ENCODE results near the gene PLXDC1.

Gene PLXDC1

DNA sequence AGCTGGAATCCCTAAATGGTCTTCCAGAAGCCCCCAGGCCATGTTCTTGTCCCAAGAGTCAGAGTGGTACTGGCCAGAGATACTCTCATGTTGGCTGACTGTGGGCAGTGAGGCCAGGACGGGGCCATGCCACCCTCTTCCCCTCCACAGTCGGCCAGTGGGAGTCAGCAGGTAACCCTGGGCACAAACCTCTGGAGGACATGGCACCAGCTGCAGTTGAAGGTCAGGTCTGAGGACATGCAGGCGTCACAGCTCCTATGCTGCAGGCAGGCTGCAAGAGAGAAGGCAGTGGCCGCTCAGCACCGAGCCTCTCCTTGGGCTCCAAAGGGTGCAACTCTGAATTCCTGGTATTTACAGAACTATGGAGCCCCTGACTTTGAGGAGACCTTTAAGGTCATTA is 68.2 kb downstream of the PLXDC1 start:
- Histone ChIP-seq H3K27me3 (ENCODE audit: control insufficient read depth, insufficient read depth, low read length) (no peaks in the 10 kb centered on the region), H3K9me3 (ENCODE audit: control insufficient read depth, low read depth, low read length) (no peaks in the 10 kb centered on the region)

DNA sequence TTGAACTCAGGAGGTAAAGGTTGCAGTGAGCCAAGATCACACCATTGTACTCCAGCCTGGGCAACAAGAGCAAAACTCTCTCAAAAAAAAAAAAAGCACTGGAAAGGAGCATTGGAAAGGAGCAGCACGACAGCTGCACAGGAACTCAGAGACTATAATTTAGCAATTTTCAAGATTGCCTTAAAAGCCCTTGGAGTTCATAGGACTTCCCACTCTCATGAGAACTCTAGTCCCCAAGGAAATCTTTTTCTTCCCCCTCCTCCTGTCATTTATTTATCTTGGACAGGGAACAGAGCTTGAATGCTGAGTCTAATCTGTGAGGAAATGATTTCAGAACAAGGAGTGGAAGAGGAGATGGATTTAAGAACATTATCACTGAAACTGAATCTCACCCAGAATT is 69.0 kb downstream of the PLXDC1 start:
- H3K9ac ChIP-seq (ENCODE audit: low read length): no peak overlapping the region
- H3K36me3 ChIP-seq (ENCODE audit: control insufficient read depth, low read depth, low read length): no peaks in the 10 kb centered on the region
- no peaks in the 10 kb centered on the region for H3K27me3 ChIP-seq (ENCODE audit: control insufficient read depth, insufficient read depth, low read length)
- H3K9me3 ChIP-seq (ENCODE audit: control insufficient read depth, low read depth, low read length): no peaks in the 10 kb centered on the region
- no peak overlapping the region for H3K4me3 ChIP-seq (ENCODE audit: low read length)
- no peak overlapping the region for H3K27ac ChIP-seq (ENCODE audit: low read length)
- peaks cover 6% of the 10 kb centered on the region for H3K4me1 ChIP-seq (ENCODE audit: control insufficient read depth, low read depth, low read length)

More for the DNA sequence above, 68.2 kb downstream of the PLXDC1 start:
- Histone ChIP-seq H3K9ac (ENCODE audit: low read length) (no peak overlapping the region), H3K4me1 (ENCODE audit: control insufficient read depth, low read depth, low read length) (peaks cover 6% of the 10 kb centered on the region), H3K4me3 (ENCODE audit: low read length) (no peak overlapping the region), H3K36me3 (ENCODE audit: control insufficient read depth, low read depth, low read length) (no peaks in the 10 kb centered on the region), H3K27ac (ENCODE audit: low read length) (no peak overlapping the region)

GRCh38 chr17:39081851-39082250 is 69.6 kb downstream of the PLXDC1 start:
- H3K9ac ChIP-seq (ENCODE audit: low read length): no peak overlapping the region
- H3K36me3 ChIP-seq (ENCODE audit: control insufficient read depth, low read depth, low read length): no peaks in the 10 kb centered on the region
- no peak overlapping the region for H3K4me3 ChIP-seq (ENCODE audit: low read length)
- H3K27ac ChIP-seq (ENCODE audit: low read length): no peak overlapping the region
- peaks cover 6% of the 10 kb centered on the region for H3K4me1 ChIP-seq (ENCODE audit: control insufficient read depth, low read depth, low read length)
- no peaks in the 10 kb centered on the region for H3K9me3 ChIP-seq (ENCODE audit: control insufficient read depth, low read depth, low read length)
- no peaks in the 10 kb centered on the region for H3K27me3 ChIP-seq (ENCODE audit: control insufficient read depth, insufficient read depth, low read length)

- Histone ChIP-seq H3K4me3 (ENCODE audit: low read length) (no peak overlapping the region), H3K27me3 (ENCODE audit: control insufficient read depth, insufficient read depth, low read length) (no peaks in the 10 kb centered on the region), H3K9ac (ENCODE audit: low read length) (no peak overlapping the region), H3K4me1 (ENCODE audit: control insufficient read depth, low read depth, low read length) (peaks cover 6% of the 10 kb centered on the region), H3K27ac (ENCODE audit: low read length) (no peak overlapping the region), H3K9me3 (ENCODE audit: control insufficient read depth, low read depth, low read length) (no peaks in the 10 kb centered on the region), H3K36me3 (ENCODE audit: control insufficient read depth, low read depth, low read length) (no peaks in the 10 kb centered on the region)
These were observed 70.9 kb downstream of the PLXDC1 start for GRCh38 chr17:39080421-39081078.

GRCh38 chr17:39079836-39080235 is 71.6 kb downstream of the PLXDC1 start:
- no peaks in the 10 kb centered on the region for H3K36me3 ChIP-seq (ENCODE audit: control insufficient read depth, low read depth, low read length)
- H3K9ac ChIP-seq (ENCODE audit: low read length): no peak overlapping the region
- H3K4me3 ChIP-seq (ENCODE audit: low read length): no peak overlapping the region
- no peaks in the 10 kb centered on the region for H3K9me3 ChIP-seq (ENCODE audit: control insufficient read depth, low read depth, low read length)
- H3K4me1 ChIP-seq (ENCODE audit: control insufficient read depth, low read depth, low read length): peaks cover 6% of the 10 kb centered on the region
- H3K27me3 ChIP-seq (ENCODE audit: control insufficient read depth, insufficient read depth, low read length): no peaks in the 10 kb centered on the region
- H3K27ac ChIP-seq (ENCODE audit: low read length): no peak overlapping the region

DNA sequence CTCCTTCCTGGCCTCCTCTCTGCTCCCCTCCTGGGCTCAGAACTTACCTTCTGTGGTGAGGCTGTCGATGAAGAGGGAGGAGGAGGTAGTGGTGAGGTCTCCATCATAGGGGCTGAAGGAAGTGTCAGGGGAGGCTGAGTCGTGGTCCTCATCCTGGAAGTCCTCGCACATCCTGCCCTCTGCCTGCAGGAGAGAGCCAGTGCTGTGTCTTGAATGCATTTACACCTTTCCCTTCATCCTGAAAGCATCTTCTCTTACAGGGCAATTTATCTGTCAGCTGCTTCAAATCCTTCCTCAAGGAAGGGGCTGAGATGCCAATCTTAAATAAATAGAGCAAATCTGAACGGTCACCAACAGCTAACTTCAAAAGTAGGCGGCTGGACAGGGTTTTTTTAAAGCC is 73.6 kb downstream of the PLXDC1 start:
- no peak overlapping the region for H3K4me3 ChIP-seq (ENCODE audit: low read length)
- no peaks in the 10 kb centered on the region for H3K36me3 ChIP-seq (ENCODE audit: control insufficient read depth, low read depth, low read length)
- no peak overlapping the region for H3K27ac ChIP-seq (ENCODE audit: low read length)
- peaks cover 6% of the 10 kb centered on the region for H3K4me1 ChIP-seq (ENCODE audit: control insufficient read depth, low read depth, low read length)
- no peak overlapping the region for H3K9ac ChIP-seq (ENCODE audit: low read length)
- H3K27me3 ChIP-seq (ENCODE audit: control insufficient read depth, insufficient read depth, low read length): no peaks in the 10 kb centered on the region
- H3K9me3 ChIP-seq (ENCODE audit: control insufficient read depth, low read depth, low read length): no peaks in the 10 kb centered on the region

DNA sequence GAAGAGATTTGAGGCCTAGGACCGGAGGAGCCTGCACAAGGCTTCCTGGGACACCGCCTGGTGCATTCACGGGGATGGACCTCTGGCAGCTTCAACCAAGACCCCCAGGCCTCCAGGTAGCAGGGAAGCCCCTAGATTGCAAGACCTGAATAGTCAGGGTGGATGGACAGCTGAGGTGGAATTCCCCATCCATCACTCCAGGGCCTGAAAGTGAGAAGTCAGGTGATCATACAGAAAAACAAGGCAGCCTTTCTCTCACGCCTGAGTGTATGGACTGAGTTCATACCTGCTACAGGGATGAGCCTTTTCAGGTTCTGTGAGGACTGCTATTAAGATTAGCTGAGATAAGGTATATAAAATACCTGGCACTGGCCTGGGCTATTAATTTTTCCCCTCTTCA is 74.2 kb downstream of the PLXDC1 start:
- H3K4me3 ChIP-seq (ENCODE audit: low read length): no peak overlapping the region
- H3K27me3 ChIP-seq (ENCODE audit: control insufficient read depth, insufficient read depth, low read length): no peaks in the 10 kb centered on the region
- H3K27ac ChIP-seq (ENCODE audit: low read length): no peak overlapping the region
- no peaks in the 10 kb centered on the region for H3K9me3 ChIP-seq (ENCODE audit: control insufficient read depth, low read depth, low read length)
- H3K4me1 ChIP-seq (ENCODE audit: control insufficient read depth, low read depth, low read length): peaks cover 6% of the 10 kb centered on the region
- H3K36me3 ChIP-seq (ENCODE audit: control insufficient read depth, low read depth, low read length): no peaks in the 10 kb centered on the region
- no peak overlapping the region for H3K9ac ChIP-seq (ENCODE audit: low read length)

DNA sequence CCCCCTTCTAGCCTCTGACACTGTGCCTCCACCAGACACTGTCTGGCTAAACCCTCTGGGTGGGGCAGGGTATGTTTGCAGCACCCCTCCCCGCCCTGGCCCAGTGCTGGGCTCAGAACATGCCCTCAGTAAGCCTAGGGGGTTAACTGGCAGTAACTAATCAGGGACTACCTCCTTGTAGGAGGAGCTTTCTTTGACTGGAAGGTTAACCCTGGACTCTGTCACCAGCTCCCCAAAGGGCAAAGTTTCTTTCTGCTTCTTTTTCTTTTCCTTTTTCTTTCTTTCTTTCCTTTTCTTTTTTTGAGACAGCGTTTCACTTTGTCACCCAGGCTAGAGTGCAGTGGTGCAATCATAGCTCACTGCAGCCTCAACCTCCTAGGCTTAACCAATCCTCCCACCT is 76.8 kb downstream of the PLXDC1 start:
- Histone ChIP-seq H3K9me3 (ENCODE audit: control insufficient read depth, low read depth, low read length) (no peaks in the 10 kb centered on the region), H3K4me1 (ENCODE audit: control insufficient read depth, low read depth, low read length) (no peaks in the 10 kb centered on the region), H3K36me3 (ENCODE audit: control insufficient read depth, low read depth, low read length) (no peaks in the 10 kb centered on the region), H3K9ac (ENCODE audit: low read length) (no peak overlapping the region), H3K27me3 (ENCODE audit: control insufficient read depth, insufficient read depth, low read length) (no peaks in the 10 kb centered on the region), H3K4me3 (ENCODE audit: low read length) (no peak overlapping the region), H3K27ac (ENCODE audit: low read length) (no peak overlapping the region)

DNA sequence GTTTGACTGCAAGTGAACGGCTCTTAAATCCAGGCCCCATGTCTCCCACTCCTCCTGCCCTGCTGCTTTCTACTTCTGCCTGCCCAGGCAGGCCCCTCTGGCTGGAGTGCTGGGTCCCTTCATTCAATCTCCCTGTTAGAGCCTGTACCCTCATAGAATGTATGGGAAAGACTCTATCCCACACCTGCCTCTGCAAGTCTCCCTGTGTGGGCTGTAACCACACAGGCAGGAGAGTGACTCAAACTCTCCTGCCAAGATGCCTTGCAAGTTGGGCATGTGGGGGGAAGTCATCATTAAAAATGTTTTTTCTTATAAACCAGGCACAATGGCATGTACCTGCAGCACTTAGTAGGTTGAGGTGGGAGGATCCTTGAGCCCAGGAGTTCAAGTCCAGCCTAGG is 77.5 kb downstream of the PLXDC1 start:
- Histone ChIP-seq H3K27me3 (ENCODE audit: control insufficient read depth, insufficient read depth, low read length) (no peaks in the 10 kb centered on the region), H3K4me1 (ENCODE audit: control insufficient read depth, low read depth, low read length) (no peaks in the 10 kb centered on the region), H3K9me3 (ENCODE audit: control insufficient read depth, low read depth, low read length) (no peaks in the 10 kb centered on the region), H3K27ac (ENCODE audit: low read length) (no peak overlapping the region), H3K4me3 (ENCODE audit: low read length) (no peak overlapping the region), H3K36me3 (ENCODE audit: control insufficient read depth, low read depth, low read length) (no peaks in the 10 kb centered on the region), H3K9ac (ENCODE audit: low read length) (no peak overlapping the region)

- Histone ChIP-seq H3K4me3 (ENCODE audit: low read length) (no peak overlapping the region), H3K9me3 (ENCODE audit: control insufficient read depth, low read depth, low read length) (no peaks in the 10 kb centered on the region), H3K4me1 (ENCODE audit: control insufficient read depth, low read depth, low read length) (no peaks in the 10 kb centered on the region), H3K27me3 (ENCODE audit: control insufficient read depth, insufficient read depth, low read length) (no peaks in the 10 kb centered on the region), H3K9ac (ENCODE audit: low read length) (no peak overlapping the region), H3K27ac (ENCODE audit: low read length) (no peak overlapping the region), H3K36me3 (ENCODE audit: control insufficient read depth, low read depth, low read length) (no peaks in the 10 kb centered on the region)
These were observed 78.1 kb downstream of the PLXDC1 start for GRCh38 chr17:39073353-39073752.

GRCh38 chr17:39071573-39071972 is 79.9 kb downstream of the PLXDC1 start:
- no peaks in the 10 kb centered on the region for H3K4me1 ChIP-seq (ENCODE audit: control insufficient read depth, low read depth, low read length)
- H3K27me3 ChIP-seq (ENCODE audit: control insufficient read depth, insufficient read depth, low read length): no peaks in the 10 kb centered on the region
- H3K9ac ChIP-seq (ENCODE audit: low read length): no peak overlapping the region
- no peak overlapping the region for H3K27ac ChIP-seq (ENCODE audit: low read length)
- no peaks in the 10 kb centered on the region for H3K36me3 ChIP-seq (ENCODE audit: control insufficient read depth, low read depth, low read length)
- H3K4me3 ChIP-seq (ENCODE audit: low read length): no peak overlapping the region
- no peaks in the 10 kb centered on the region for H3K9me3 ChIP-seq (ENCODE audit: control insufficient read depth, low read depth, low read length)

GRCh38 chr17:39069114-39069756 is 82.2 kb downstream of the PLXDC1 start:
- H3K4me3 ChIP-seq (ENCODE audit: low read length): no peak overlapping the region
- H3K36me3 ChIP-seq (ENCODE audit: control insufficient read depth, low read depth, low read length): no peaks in the 10 kb centered on the region
- H3K27me3 ChIP-seq (ENCODE audit: control insufficient read depth, insufficient read depth, low read length): no peaks in the 10 kb centered on the region
- H3K27ac ChIP-seq (ENCODE audit: low read length): no peak overlapping the region
- peaks cover under 1% of the 10 kb centered on the region for H3K4me1 ChIP-seq (ENCODE audit: control insufficient read depth, low read depth, low read length)
- no peaks in the 10 kb centered on the region for H3K9me3 ChIP-seq (ENCODE audit: control insufficient read depth, low read depth, low read length)
- H3K9ac ChIP-seq (ENCODE audit: low read length): no peak overlapping the region

Measured in iPS-18a (cell line).